Occipital lobe (tissue), 2 donors: ENCODE data around the gene ZKSCAN2. TPM values are rescaled to one million over a fixed set of nuclear protein-coding genes. Genes with fewer than 3 reads are reported as not detected.
A peak's percentile ranks its signal among the peaks of the same experiment; 100 is the strongest.

Experiments
- DNase-seq: peaks from one replicate; lab custom pipeline; 2025; lab: John Stamatoyannopoulos, UW
- total RNA-seq: library from RNA; depleted of rRNA; stranded (reverse); fragments of >200 nt; gene quantifications from one replicate; pipeline ENCODE4 v1.2.3, GENCODE V29; 2014

ZKSCAN2 gene
- 14.0 TPM for total RNA-seq

GRCh38 chr16:25257470-25257955 is at the start of gene ZKSCAN2:
Gene ZKSCAN2 (minus strand): TSS chr16:25257845. CDS start chr16:25257127, 718 bp downstream.
- peak; percentile 73 for DNase-seq

DNA sequence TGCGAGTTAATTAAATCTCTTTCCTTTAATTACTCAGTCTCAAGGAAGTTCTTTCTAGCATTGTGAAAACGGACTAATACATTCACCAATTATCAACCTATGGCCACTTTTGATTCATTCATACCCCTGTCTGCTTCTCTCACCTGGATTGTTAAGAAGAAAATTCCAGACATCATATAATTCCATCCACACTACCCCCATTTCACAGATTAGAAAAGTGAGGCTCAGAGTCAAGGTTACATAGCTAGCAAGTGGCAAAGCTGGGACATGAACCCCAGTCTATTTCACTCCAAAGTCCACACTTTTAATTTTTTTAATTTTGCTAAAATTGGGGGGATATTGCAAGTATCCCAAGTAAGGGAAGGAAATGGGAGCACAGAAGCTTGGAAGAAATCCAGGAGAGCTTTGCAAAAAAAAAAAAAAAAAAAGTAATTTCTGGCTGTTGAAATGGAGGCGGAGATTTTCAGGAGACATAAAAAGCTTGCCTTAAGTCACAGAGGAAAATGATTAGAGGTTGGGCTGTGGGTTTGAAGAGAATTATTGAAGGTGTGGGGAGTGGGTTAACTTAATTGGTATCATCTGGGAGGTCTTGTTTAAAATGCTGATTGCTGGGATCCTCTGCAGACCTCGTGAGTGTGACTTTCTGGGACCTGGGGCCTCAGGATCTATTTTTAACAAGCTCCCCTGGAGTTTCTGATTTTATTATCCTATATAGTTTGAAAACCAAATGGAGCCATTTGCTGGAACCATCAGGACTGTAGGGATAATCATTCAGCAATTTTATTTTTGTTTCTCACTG is 42.3 kb upstream of the ZKSCAN2 start:
- no peak for DNase-seq

GRCh38 chr16:25298165-25298872 is 40.7 kb upstream of the ZKSCAN2 start:
- no peak for DNase-seq

GRCh38 chr16:25297151-25297787 is 39.6 kb upstream of the ZKSCAN2 start:
- no peak for DNase-seq

DNA sequence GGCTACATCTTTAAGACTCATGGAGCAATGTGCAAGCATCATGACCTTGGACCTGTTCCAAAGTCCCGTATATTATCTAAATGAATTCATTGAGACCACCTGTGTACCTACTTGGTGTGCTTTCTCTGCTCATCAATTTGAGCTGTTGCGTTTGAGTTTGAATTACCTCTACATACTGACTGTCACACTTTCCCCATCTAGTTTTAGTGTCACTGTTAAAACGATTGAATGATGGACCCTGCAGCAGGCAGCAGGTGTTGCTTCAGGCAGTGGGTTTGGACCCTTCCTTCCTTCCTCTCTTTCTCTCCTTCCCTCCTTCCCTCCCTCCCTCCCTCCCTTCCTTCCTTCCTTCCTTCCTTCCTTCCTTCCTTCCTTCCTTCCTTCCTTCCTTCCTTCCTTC is 33.9 kb upstream of the ZKSCAN2 start:
- DNase-seq = no peak

GRCh38 chr16:25289466-25289865 is 31.8 kb upstream of the ZKSCAN2 start:
- DNase-seq = no peak

GRCh38 chr16:25279491-25279890 is 21.8 kb upstream of the ZKSCAN2 start:
- no peak for DNase-seq

DNA sequence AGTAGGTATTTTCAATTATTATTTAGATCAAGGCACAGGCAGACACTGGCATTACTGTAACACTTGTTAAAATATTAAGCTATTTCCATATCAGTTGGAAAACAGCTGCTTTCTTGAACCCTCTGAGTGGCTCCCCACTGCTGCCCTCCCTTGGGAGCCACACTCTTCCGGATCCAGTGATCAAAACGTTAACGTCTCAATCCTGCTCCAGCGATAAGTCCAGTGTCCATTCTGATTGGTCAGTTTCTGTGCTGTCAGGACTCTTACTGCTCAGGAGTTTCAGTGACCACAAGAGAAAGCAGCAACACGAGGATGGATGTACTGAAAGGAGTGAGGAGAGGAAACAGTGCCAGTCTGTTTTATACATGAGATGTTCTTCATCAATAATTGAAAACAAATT is 13.8 kb upstream of the ZKSCAN2 start:
- no peak for DNase-seq

DNA sequence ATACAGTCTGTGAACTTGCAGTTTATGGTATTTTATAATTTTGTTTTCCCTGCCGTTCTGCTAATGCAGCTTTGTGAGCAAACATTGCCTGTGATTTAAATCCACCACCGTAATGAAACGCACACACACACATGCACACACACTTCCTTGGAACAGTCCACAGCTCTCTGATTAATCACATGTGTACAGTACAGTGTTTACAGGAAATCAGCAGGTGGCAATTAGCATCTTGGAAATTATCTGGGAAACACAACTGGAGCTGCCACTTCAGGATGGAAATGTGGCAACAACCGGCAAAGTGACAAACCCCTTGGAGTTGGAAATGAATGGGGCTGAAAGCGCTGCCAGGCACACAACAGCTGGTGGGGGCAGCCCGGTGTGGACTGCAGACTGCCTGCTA is 12.9 kb upstream of the ZKSCAN2 start:
- DNase-seq = no peak

- DNase-seq = no peak
Measured at GRCh38 chr16:25269879-25270278, 12.2 kb upstream of the ZKSCAN2 start.

GRCh38 chr16:25265968-25266367 is 8.3 kb upstream of the ZKSCAN2 start:
- DNase-seq = no peak

GRCh38 chr16:25264597-25264996 is 7.0 kb upstream of the ZKSCAN2 start:
- DNase-seq = no peak

GRCh38 chr16:25260416-25260815 is 2.8 kb upstream of the ZKSCAN2 start:
- no peak for DNase-seq

DNA sequence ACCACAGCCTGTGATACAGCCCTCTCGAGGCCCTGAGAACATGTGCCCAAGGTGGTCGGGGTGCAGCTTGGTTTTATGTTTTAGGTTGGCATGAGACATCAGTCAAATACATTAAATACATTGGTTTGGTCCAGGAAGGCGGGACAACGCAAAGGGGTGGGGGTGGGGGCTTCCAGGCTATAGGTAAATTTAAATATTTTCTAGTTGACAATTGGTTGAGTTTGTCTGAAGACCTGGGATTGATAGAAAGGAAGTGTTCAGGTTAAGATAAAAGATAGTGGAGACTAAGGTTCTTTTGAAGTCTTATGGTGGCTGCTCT is 1.2 kb upstream of the ZKSCAN2 start:
- DNase-seq = no peak

- peak; percentile 87 for DNase-seq
Measured at GRCh38 chr16:25257956-25258860, 563 bp upstream of the ZKSCAN2 start.

DNA sequence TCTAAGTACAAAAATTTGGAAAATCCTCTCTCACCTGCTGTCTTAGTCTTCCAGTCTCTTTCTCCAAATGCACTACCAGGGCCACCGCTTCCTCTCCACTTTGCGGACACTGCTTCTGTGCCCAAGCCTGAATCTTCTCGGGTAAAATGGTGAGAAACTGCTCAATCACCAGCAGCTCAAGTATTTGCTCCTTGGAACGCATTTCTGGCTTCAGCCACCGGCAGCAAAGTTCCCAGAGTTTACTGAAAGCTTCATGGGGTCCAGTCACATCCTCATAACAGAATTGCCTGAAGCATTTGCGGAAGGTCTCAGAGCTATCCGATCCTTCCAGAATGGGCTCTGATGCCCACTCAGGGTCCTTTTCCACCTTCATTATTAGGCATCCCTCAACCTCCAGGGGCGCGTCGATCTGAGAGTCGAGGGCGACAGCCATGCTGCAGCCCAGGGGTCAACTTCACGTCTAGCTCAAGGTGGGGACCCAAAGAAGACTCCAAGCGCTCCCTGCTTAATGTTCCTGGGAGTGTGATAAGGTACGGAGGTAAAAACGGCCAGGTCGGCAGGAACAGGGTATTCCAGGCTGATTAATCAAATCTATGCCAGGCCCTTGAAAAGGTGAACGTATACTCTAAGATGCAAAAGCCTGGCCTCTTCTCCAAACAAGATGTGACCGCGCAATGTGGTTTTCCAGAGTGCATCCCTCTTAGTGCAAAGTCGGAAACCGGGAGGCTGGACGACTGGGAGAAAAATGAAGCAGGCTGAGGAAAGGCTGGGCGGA is 763 bp downstream of the ZKSCAN2 start:
- no peak for DNase-seq

DNA sequence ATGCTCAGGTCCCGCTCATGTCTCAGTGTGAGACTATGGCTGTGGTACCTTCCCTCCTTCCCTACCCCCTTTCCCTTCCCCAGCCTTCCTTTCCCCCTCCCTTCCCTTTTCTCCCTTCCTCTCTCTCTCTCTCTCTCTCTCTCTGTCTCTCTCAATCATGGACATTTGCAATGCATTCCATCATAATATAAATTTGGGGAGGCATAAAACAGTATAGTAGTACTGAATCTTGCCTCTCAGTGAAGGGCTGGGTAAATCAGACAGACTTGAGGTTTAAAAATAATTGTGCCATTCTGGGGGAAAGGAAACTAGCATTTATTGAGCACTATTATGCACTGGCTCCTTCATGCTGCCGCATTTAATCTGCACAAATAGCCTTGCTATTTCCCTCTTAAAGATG is 4.3 kb downstream of the ZKSCAN2 start:
- no peak for DNase-seq

DNA sequence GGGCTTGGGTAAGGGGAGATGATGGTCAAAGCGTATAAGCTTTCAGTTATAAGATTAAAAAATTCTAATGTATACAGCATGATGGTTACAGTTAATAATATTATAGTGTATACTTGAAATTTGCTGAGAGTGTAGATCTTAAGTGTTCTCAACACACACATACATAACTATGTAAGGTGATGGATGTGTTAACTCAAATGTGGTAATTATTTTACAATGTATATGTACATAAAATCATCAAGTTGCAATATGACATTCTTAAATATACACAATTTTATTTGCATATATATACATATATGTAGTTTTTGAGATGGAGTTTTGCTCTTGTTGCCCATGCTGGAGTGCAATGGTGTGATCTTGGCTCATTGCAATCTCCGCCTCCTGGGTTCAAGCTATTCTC is 7.2 kb downstream of the ZKSCAN2 start:
- DNase-seq = no peak

DNA sequence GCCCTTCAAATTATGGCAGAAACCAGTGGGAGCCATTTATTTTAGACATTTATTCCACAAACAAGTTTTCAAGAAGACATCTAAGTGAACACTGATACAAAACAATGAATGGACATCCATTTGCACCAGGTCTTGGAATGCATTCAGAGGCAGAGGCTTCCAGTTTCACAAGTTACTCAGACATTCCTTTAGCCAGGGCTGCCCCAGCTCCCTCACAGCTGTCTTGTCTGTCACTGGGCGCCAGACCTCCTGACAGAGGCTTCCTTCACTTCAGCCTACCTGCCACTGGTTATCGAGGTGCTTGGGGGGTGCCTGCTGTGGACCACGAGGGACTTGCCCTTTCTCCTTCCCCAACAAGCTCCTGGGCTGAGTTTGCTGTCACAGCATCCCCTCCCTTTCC is 21.7 kb downstream of the ZKSCAN2 start:
- DNase-seq = no peak

GRCh38 chr16:25228372-25228771 is 29.3 kb downstream of the ZKSCAN2 start:
- no peak for DNase-seq
